Mononuclear cell (primary cell): ENCODE results near the gene ZNF383. TPM values are rescaled to one million over a fixed set of nuclear protein-coding genes. Genes with fewer than 3 reads are reported as not detected.
A peak's percentile ranks its signal among the peaks of the same experiment; 100 is the strongest.
"Not testable (repeated sequence)": the region's sequence is repeated elsewhere in the genome, so short reads cannot be mapped to it uniquely, and the experiment has no call there.

Experiments
- H3K27me3 ChIP-seq: 2 replicates; pipeline ENCODE4 v1.6.0; 2011; ENCODE audit warnings: low read length, control low read depth; ENCODE audit not compliant: insufficient read depth
- H3K4me1 ChIP-seq: 2 replicates; pipeline ENCODE4 v1.5.1; 2011; ENCODE audit warnings: mild to moderate bottlenecking, low read length, control low read depth; ENCODE audit not compliant: insufficient read depth
- H3K4me3 ChIP-seq: 2 replicates; pipeline ENCODE4 v1.5.1; 2011; ENCODE audit warnings: mild to moderate bottlenecking, low read length, moderate library complexity
- H3K9me3 ChIP-seq: 2 replicates; pipeline ENCODE4 v1.5.1; 2011; ENCODE audit warnings: low read depth, mild to moderate bottlenecking, control low read depth, low read length
- total RNA-seq: library from RNA; depleted of rRNA; stranded (reverse); fragments of >200 nt; gene quantifications from one replicate; pipeline ENCODE4 v1.2.3, GENCODE V29; 2012

Gene ZNF383
- total RNA-seq: 10.3 TPM

DNA sequence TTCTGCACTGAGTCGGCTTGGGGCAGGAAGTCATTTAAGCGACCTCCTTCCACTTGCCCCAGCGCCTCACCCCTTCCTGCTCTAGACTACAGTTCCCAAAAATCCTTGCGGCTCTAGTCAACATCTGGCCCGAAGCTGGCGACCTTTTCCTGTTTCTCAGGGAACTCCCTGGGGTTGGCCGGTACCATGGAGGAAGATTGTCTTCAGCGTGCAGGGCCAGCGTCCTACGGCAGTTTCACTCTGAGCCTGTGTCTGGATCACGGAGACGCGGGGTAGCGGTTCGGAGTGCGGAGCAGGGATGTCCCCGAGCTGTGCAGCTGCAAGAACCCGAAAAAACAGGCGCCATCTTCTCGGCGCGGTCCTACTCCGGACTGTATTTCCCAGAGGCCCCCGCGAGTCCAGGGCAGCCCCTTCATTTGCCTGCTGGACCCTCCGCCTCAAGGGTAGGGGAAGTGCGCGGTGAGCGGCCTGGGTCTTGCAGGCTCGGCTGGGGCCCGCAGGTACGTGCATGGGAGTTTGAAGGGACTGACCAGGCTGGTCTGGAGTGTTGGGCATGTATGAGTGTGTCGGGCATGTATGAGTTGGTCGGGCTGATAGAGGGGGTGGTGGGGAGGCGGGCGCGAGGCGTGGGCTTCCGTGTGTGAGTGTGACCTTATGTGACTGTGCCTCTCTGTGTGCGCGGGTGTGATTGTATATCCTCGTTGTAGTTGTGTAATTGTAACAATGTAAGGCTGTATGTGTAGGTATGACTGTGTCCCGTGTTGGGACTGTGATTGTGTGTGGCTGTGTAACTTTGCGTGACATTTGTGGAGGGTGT is at the start of gene ZNF383:
Gene ZNF383, plus strand, starts transcription at position 440 of the 817 bp plus-strand sequence. CDS start 12,240 bp downstream, outside the sequence.
- H3K9me3 ChIP-seq: no peaks in the 10 kb centered on the region
- H3K4me3 ChIP-seq: peak within 1 kb of the TSS; percentile 86
- peaks cover 11% of the 10 kb centered on the region for H3K4me1 ChIP-seq
- no peaks in the 10 kb centered on the region for H3K27me3 ChIP-seq

DNA sequence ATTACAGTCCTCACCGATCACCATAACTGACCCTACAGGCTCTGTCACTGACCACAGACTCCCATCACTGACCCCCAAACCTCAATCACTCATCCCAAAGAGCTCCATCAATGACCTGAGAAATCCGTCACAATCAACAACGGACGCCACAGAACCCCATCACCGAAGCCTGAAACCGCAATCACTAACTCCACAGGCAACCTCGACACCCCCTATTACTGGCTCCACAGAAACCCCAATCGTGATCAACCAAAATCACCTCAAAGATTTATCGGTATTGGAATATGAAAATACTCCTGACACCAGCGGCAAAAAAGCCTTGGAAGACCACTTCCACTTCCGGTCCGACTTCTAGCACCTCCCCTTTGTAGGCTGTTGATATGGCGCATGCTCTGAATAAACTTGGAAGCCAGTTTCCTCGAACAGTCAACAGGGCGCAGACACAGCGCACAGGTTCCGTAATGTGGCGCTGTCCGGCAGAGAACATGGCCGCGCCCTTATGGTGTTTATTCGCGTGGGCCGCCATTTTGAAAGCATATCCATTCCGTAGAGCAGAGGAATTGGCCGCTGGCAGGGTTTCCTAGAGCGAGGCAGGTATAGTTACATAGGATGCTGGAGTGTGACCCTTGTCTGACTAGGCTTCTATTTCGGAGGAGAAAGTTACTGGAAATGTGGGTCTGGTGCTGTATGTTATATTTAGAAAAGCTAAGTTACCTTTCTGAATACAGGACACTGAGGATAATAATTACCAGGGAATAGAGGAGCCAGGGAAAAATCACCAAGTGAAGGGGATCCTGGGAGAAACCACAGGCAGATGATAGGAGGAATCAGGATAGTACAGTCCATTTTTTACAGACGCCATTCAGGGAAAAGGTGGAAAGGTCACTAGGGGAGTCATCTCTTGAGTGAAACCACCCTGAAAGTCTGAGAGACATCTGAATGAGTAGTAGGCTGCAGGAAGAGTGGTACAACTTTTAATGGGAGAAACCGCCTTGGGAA is 45.3 kb upstream of the ZNF383 start, which contains the start of gene ZNF585A:
Gene ZNF585A, minus strand, starts transcription at position 328 of the 999 bp plus-strand sequence. CDS start 2,785 bp downstream, outside the sequence.
- H3K4me1 ChIP-seq: peaks cover 6% of the 10 kb centered on the region
- H3K9me3 ChIP-seq: peaks cover 21% of the 10 kb centered on the region
- peak within 1 kb of the TSS; percentile 91 for H3K4me3 ChIP-seq
- H3K27me3 ChIP-seq: no peaks in the 10 kb centered on the region

GRCh38 chr19:37186071-37186470 is 31.9 kb upstream of the ZNF383 start:
- H3K9me3 ChIP-seq: peaks cover 71% of the 10 kb centered on the region
- not testable (repeated sequence) for H3K27me3 ChIP-seq, H3K4me1 ChIP-seq, H3K4me3 ChIP-seq

DNA sequence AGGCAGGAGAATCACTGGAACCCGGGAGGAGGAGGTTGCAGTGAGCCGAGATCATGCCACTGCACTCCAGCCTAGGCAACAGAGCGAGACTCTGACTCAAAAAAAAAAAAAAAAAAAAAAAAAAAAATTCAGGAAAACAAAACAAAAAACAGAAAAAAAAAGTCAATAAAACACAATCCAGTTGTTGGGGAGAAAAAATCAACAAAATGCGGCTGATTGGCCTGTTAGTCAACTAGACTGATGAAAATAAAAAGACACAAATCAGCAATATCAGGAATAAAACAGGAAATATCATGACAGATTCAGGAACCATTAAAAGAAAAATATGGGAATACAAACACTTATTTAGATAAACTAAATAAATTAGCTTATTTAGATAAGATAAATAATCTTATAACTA is 22.8 kb upstream of the ZNF383 start:
- H3K9me3 ChIP-seq: peaks cover 10% of the 10 kb centered on the region
- not testable (repeated sequence) for H3K4me3 ChIP-seq, H3K4me1 ChIP-seq, H3K27me3 ChIP-seq

DNA sequence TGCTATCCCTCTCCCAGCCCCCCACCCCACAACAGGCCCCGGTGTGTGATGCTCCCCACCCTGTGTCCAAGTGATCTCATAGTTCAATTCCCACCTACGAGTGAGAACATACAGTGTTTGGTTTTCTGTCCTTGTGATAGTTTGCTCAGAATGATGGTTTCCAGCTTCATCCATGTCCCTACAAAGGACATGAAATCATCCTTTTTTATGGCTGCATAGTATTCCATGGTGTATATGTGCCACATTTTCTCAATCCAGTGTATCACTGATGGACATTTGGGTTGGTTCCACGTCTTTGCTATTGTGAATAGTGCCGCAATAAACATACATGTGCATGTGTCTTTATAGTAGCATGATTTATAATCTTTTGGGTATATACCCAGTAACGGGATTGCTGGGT is 20.9 kb upstream of the ZNF383 start:
- H3K4me1 ChIP-seq, H3K4me3 ChIP-seq, H3K27me3 ChIP-seq: not testable (repeated sequence)
- peaks cover 10% of the 10 kb centered on the region for H3K9me3 ChIP-seq

- H3K4me1 ChIP-seq: no peaks in the 10 kb centered on the region
- peaks cover 10% of the 10 kb centered on the region for H3K9me3 ChIP-seq
- no peak overlapping the region for H3K4me3 ChIP-seq
Measured at GRCh38 chr19:37197768-37198167, 20.2 kb upstream of the ZNF383 start.

DNA sequence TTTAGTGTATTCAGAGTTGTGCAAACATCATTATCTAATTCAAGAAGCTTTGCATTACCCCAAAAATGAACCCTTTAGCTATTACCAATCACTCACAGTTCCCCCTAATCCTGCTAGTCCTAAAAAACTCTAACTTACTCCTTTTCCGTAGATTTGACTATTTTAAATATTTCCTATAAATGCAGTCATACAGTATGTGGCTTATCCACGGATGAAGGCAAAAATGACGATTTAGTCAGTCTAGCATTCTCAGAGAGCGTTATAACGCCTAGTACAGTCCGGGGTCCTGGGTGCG is 587 bp upstream of the ZNF383 start:
- H3K27me3 ChIP-seq: no peaks in the 10 kb centered on the region
- H3K4me1 ChIP-seq: peaks cover 11% of the 10 kb centered on the region
- H3K4me3 ChIP-seq: peak overlapping the region; percentile 86
- no peaks in the 10 kb centered on the region for H3K9me3 ChIP-seq

More at GRCh38 chr19:37197768-37198167, 20.2 kb upstream of the ZNF383 start:
- no peaks in the 10 kb centered on the region for H3K27me3 ChIP-seq

GRCh38 chr19:37218592-37218935 is 550 bp downstream of the ZNF383 start:
- Histone ChIP-seq H3K4me3 (peak overlapping the region; percentile 86), H3K27me3 (no peaks in the 10 kb centered on the region), H3K4me1 (peaks cover 11% of the 10 kb centered on the region), H3K9me3 (no peaks in the 10 kb centered on the region)

DNA sequence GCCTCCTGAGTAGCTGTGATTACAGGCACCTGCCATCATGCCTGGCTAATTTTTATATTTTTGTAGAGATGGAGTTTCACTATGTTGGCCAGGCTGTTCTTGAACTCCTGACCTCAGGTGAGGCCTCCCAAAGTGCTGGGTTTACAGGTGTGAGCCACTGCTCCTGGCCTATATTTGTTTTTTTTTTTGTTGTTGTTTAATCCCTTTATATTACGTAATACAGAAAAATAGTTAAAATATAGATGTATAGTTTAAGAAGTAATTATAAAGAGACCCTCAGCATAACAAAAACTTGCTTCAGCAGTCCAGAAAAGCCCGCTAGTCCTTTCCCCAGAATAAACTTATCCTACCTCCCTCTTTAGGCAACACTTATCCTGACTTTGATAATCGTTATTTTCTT is 2.4 kb downstream of the ZNF383 start:
- Histone ChIP-seq H3K27me3 (no peaks in the 10 kb centered on the region), H3K9me3 (no peaks in the 10 kb centered on the region), H3K4me1 (peaks cover 11% of the 10 kb centered on the region), H3K4me3 (no peak overlapping the region)

- H3K27me3 ChIP-seq: no peaks in the 10 kb centered on the region
- no peak overlapping the region for H3K4me3 ChIP-seq
- H3K4me1 ChIP-seq: peaks cover 11% of the 10 kb centered on the region
- no peaks in the 10 kb centered on the region for H3K9me3 ChIP-seq
Measured at GRCh38 chr19:37221136-37221535, 3.1 kb downstream of the ZNF383 start.

GRCh38 chr19:37226248-37226647 is 8.2 kb downstream of the ZNF383 start:
- Histone ChIP-seq H3K9me3 (no peaks in the 10 kb centered on the region), H3K4me3 (no peak overlapping the region), H3K27me3 (no peaks in the 10 kb centered on the region), H3K4me1 (no peaks in the 10 kb centered on the region)

DNA sequence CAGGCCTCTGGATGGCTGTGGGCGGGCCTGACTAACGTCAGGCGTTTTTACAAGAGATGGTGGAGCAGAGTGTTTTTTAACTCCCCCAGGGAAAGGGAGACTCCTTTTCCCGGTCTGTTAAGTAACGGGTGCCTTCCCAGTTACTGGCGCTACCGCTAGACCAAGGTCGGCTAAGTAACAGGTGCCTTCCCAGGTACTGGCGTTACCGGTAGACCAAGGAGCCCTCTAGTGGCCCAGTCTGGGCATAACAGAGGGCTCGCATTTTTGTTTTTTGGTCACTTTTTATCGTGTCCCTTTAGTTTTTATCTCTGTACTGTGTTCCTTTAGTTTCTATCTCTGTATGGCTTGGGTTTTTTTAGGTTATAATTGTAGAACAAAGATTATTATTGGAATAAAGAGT is 10.0 kb downstream of the ZNF383 start:
- no peaks in the 10 kb centered on the region for H3K9me3 ChIP-seq

GRCh38 chr19:37243206-37243632 is 25.2 kb downstream of the ZNF383 start:
- Histone ChIP-seq H3K9me3 (peaks cover 91% of the 10 kb centered on the region), H3K4me1 (no peaks in the 10 kb centered on the region), H3K4me3 (no peak overlapping the region), H3K27me3 (no peaks in the 10 kb centered on the region)

More for the DNA sequence above, 10.0 kb downstream of the ZNF383 start:
- H3K27me3 ChIP-seq: no peaks in the 10 kb centered on the region
- H3K4me3 ChIP-seq: no peak overlapping the region
- H3K4me1 ChIP-seq: no peaks in the 10 kb centered on the region

- peak overlapping the region; percentile 43 for H3K4me3 ChIP-seq
- no peaks in the 10 kb centered on the region for H3K4me1 ChIP-seq
- H3K9me3 ChIP-seq: peaks cover 32% of the 10 kb centered on the region
- H3K27me3 ChIP-seq: no peaks in the 10 kb centered on the region
Measured at GRCh38 chr19:37251308-37252229, 33.6 kb downstream of the ZNF383 start.
